Keratinocyte (primary cell): Measurements from ENCODE around the gene UBE2I. TPM values are rescaled to one million over a fixed set of nuclear protein-coding genes. Genes with fewer than 3 reads are reported as not detected.

Experiments used
- DNase-seq: peaks from one replicate; pipeline ENCODE4 v3.0.0-alpha.2; 2011; ENCODE audit warnings: low read depth, missing footprints, low spot score
- FAIRE-seq: peaks from 2 replicates; lab custom pipeline; 2011; peaks lifted over from hg19 to GRCh38; lab: Jason Lieb, UNC
- H2AFZ ChIP-seq: 2 replicates; pipeline ENCODE4 v1.6.0; 2012; ENCODE audit warnings: low read length, control low read depth, inconsistent platforms; ENCODE audit not compliant: control insufficient read depth
- H3K27ac ChIP-seq: 2 replicates; pipeline ENCODE4 v1.5.1; 2011; ENCODE audit warnings: low read length; ENCODE audit not compliant: control insufficient read depth, insufficient read depth
- H3K27me3 ChIP-seq: 3 replicates; pipeline ENCODE4 v1.6.0; 2011; ENCODE audit warnings: low read length; ENCODE audit not compliant: control insufficient read depth, insufficient read depth; ENCODE audit errors: extremely low read depth
- H3K36me3 ChIP-seq, 2 experiments: 2 replicates in 1 of 2; 3 replicates in 1 of 2; pipeline ENCODE4 v1.5.1; 2011; ENCODE audit warnings: low read length in 2 of 2, mild to moderate bottlenecking in 1 of 2; ENCODE audit not compliant: control insufficient read depth in 2 of 2, insufficient read depth in 2 of 2; ENCODE audit errors: extremely low read depth in 1 of 2
- H3K4me1 ChIP-seq: 3 replicates; pipeline ENCODE4 v1.5.1; 2011; ENCODE audit warnings: low read length; ENCODE audit not compliant: control insufficient read depth, insufficient read depth; ENCODE audit errors: extremely low read depth
- H3K4me2 ChIP-seq: 3 replicates; pipeline ENCODE4 v1.6.0; 2011; ENCODE audit warnings: low read depth, low read length; ENCODE audit not compliant: control insufficient read depth, insufficient read depth; ENCODE audit errors: extremely low read depth
- H3K4me3 ChIP-seq, 3 experiments: fragments of 200-600 bp in 1 of 3; sonication (generic) in 1 of 3; 2 replicates in 2 of 3; 3 replicates in 1 of 3; pipeline ENCODE4 v1.5.1; 2011 to 2016; ENCODE audit warnings: low read length in 3 of 3, mild to moderate bottlenecking in 3 of 3, control low read depth in 2 of 3, inconsistent platforms in 1 of 3, low read depth in 1 of 3, mixed read lengths in 1 of 3, mixed run types in 1 of 3, moderate library complexity in 1 of 3; ENCODE audit not compliant: control insufficient read depth in 2 of 3, insufficient read depth in 2 of 3; ENCODE audit errors: extremely low read depth in 1 of 3
- H3K79me2 ChIP-seq: 2 replicates; pipeline ENCODE4 v1.6.0; 2012; ENCODE audit warnings: low read length; ENCODE audit not compliant: control insufficient read depth, insufficient read depth
- H3K9ac ChIP-seq: 3 replicates; pipeline ENCODE4 v1.6.0; 2011; ENCODE audit warnings: low read length; ENCODE audit not compliant: control insufficient read depth, insufficient read depth; ENCODE audit errors: extremely low read depth
- H3K9me1 ChIP-seq: 3 replicates; pipeline ENCODE4 v1.6.0; 2011; ENCODE audit warnings: low read length; ENCODE audit not compliant: control insufficient read depth, insufficient read depth; ENCODE audit errors: extremely low read depth
- H3K9me3 ChIP-seq: 2 replicates; pipeline ENCODE4 v1.5.1; 2012; ENCODE audit warnings: low read depth, low read length; ENCODE audit not compliant: control insufficient read depth
- H4K20me1 ChIP-seq: 3 replicates; pipeline ENCODE4 v1.6.0; 2011; ENCODE audit warnings: low read length; ENCODE audit not compliant: control insufficient read depth, insufficient read depth; ENCODE audit errors: extremely low read depth
- EZH2 ChIP-seq: IDR thresholded peaks from one replicate; pipeline ENCODE4 v1.6.1; 2012; ENCODE audit warnings: inconsistent platforms, mild to moderate bottlenecking, low read length, moderate library complexity
- dilution Hi-C: fragments of 300-500 bp; cut with MboI; formaldehyde crosslinking; loops from one replicate; pipeline ENCODE4 v1.7.0; 2020; ENCODE audit warnings: low sequenced_read_pairs; ENCODE audit not compliant: extremely low pct_ligation_motif_present
- polyA plus RNA-seq, 5 experiments: library from polyadenylated mRNA; depleted of rRNA in 3 of 5; stranded (reverse) in 3 of 5; stranded (forward) in 1 of 5; unstranded in 1 of 5; fragments of >200 nt; gene quantifications; 1 replicate in 1 of 5; 2 replicates in 3 of 5; 3 replicates in 1 of 5; pipeline versions ENCODE4 v1.2.1 to v1.2.3, GENCODE V29; 2011 to 2012; ENCODE audit warnings: missing spikeins in 2 of 5, low read depth in 1 of 5, low replicate concordance in 1 of 5
- TF ChIP-seq, protein P1 (sequence below), 3 experiments: IDR thresholded peaks in 1 of 3; conservative IDR thresholded peaks in 1 of 3; optimal IDR thresholded peaks in 1 of 3; 2 replicates in 2 of 3; 3 replicates in 1 of 3; pipeline versions ENCODE3 to v1.5.1; 2011; ENCODE audit warnings: low read length in 3 of 3, mild to moderate bottlenecking in 3 of 3, moderate library complexity in 2 of 3, control low read depth in 1 of 3, inconsistent platforms in 1 of 3; ENCODE audit not compliant: insufficient read depth in 2 of 3; ENCODE audit errors: extremely low read depth in 1 of 3

Gene UBE2I
- polyA plus RNA-seq, 1 donor (not counting 4 experiments of a cell fraction or from before 2014, with no cell fraction given): 157 TPM

GRCh38 chr16:1300664-1301476 lies 8.6 kb upstream of the UBE2I start:
- Histone ChIP-seq H3K4me2 (no peak overlapping the region), H3K9ac (no peak overlapping the region), H3K9me3 (no peaks in the 10 kb centered on the region), H3K9me1 (no peaks in the 10 kb centered on the region), H3K36me3 (no peaks in the 10 kb centered on the region), H3K4me3 (no peak overlapping the region), H3K4me1 (peaks cover 21% of the 10 kb centered on the region), H4K20me1 (no peaks in the 10 kb centered on the region), H3K27me3 (peaks cover 22% of the 10 kb centered on the region), H3K79me2 (no peaks in the 10 kb centered on the region), H2AFZ (peak overlapping the region; percentile 10), H3K27ac (no peak overlapping the region)
- dilution Hi-C loops: no loop called here
- FAIRE-seq (no peak), DNase-seq (no peak)
- no peak for TF ChIP-seq EZH2
- TF ChIP-seq, protein P1, sequence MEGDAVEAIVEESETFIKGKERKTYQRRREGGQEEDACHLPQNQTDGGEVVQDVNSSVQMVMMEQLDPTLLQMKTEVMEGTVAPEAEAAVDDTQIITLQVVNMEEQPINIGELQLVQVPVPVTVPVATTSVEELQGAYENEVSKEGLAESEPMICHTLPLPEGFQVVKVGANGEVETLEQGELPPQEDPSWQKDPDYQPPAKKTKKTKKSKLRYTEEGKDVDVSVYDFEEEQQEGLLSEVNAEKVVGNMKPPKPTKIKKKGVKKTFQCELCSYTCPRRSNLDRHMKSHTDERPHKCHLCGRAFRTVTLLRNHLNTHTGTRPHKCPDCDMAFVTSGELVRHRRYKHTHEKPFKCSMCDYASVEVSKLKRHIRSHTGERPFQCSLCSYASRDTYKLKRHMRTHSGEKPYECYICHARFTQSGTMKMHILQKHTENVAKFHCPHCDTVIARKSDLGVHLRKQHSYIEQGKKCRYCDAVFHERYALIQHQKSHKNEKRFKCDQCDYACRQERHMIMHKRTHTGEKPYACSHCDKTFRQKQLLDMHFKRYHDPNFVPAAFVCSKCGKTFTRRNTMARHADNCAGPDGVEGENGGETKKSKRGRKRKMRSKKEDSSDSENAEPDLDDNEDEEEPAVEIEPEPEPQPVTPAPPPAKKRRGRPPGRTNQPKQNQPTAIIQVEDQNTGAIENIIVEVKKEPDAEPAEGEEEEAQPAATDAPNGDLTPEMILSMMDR (optimal IDR thresholded peaks at IDR 0.05 in 1 of 3, IDR thresholded peaks at IDR 0.05 in 1 of 3, conservative IDR thresholded peaks at IDR 0.05 in 1 of 3; ENCODE audit: extremely low read depth in 1 of 3, insufficient read depth in 2 of 3, low read length in 3 of 3): peak; percentile 50 to 97 (median 89)

- Histone ChIP-seq H3K9me1 (no peaks in the 10 kb centered on the region), H3K27me3 (peaks cover 22% of the 10 kb centered on the region), H4K20me1 (no peaks in the 10 kb centered on the region), H3K9me3 (no peaks in the 10 kb centered on the region), H2AFZ (no peak overlapping the region), H3K4me2 (no peak overlapping the region), H3K79me2 (no peaks in the 10 kb centered on the region), H3K4me3 (no peak overlapping the region), H3K4me1 (peaks cover 21% of the 10 kb centered on the region), H3K36me3 (no peaks in the 10 kb centered on the region), H3K27ac (no peak overlapping the region), H3K9ac (no peak overlapping the region)
- TF ChIP-seq, protein P1 (optimal IDR thresholded peaks at IDR 0.05 in 1 of 3, IDR thresholded peaks at IDR 0.05 in 1 of 3, conservative IDR thresholded peaks at IDR 0.05 in 1 of 3; ENCODE audit: extremely low read depth in 1 of 3, insufficient read depth in 2 of 3, low read length in 3 of 3): no peak
- TF ChIP-seq EZH2: no peak
- dilution Hi-C loops: no loop called here
- no peak for FAIRE-seq
- no peak for DNase-seq
These were observed 7.9 kb upstream of the UBE2I start for GRCh38 chr16:1301562-1301961.
